Neuronal stem cell (in vitro differentiated cells): ENCODE data around the gene CACNA1C.

Experiments
- DNase-seq: peaks from one replicate; pipeline ENCODE4 v3.0.0-alpha.2; 2013; ENCODE audit warnings: low spot score
- H2AFZ ChIP-seq: one replicate; pipeline ENCODE4 v1.6.1; 2013; ENCODE audit warnings: mild to moderate bottlenecking, low read length, inconsistent platforms
- H2AK5ac ChIP-seq: 2 replicates; pipeline ENCODE4 v1.6.1; 2013; ENCODE audit warnings: low read depth, mild to moderate bottlenecking, inconsistent platforms, low read length, moderate library complexity, mixed read lengths
- H2BK120ac ChIP-seq: 2 replicates; pipeline ENCODE4 v1.6.1; 2013; ENCODE audit warnings: low read depth, mild to moderate bottlenecking, inconsistent platforms, low read length, moderate library complexity, mixed read lengths
- H2BK12ac ChIP-seq: one replicate; pipeline ENCODE4 v1.6.1; 2013; ENCODE audit warnings: low read length, inconsistent platforms
- H2BK15ac ChIP-seq: 2 replicates; pipeline ENCODE4 v1.6.1; 2013; ENCODE audit warnings: mild to moderate bottlenecking, low read length, inconsistent platforms, mixed read lengths
- H2BK5ac ChIP-seq: one replicate; pipeline ENCODE4 v1.6.1; 2013; ENCODE audit warnings: inconsistent platforms, mild to moderate bottlenecking, low read length, moderate library complexity
- H3K14ac ChIP-seq: one replicate; pipeline ENCODE4 v1.6.1; 2013; ENCODE audit warnings: low read length, inconsistent platforms
- H3K18ac ChIP-seq: 2 replicates; pipeline ENCODE4 v1.6.1; 2013; ENCODE audit warnings: low read length, inconsistent platforms
- H3K23ac ChIP-seq: 2 replicates; pipeline ENCODE4 v1.6.1; 2013; ENCODE audit warnings: low read depth, mild to moderate bottlenecking, mixed read lengths, low read length, inconsistent platforms; ENCODE audit not compliant: poor library complexity
- H3K27ac ChIP-seq: replicated peaks from 3 replicates; pipeline ENCODE4 v1.5.1; 2013; ENCODE audit warnings: low read length, inconsistent platforms
- H3K27me3 ChIP-seq, 3 experiments: 2 replicates each; pipeline ENCODE4 v1.6.1; 2013; ENCODE audit warnings: low read length in 3 of 3, mild to moderate bottlenecking in 2 of 3, inconsistent platforms in 1 of 3, low read depth in 1 of 3, mixed read lengths in 1 of 3, moderate library complexity in 1 of 3; ENCODE audit not compliant: control insufficient read depth in 3 of 3, insufficient read depth in 3 of 3
- H3K36me3 ChIP-seq, 2 donors: replicated peaks in 1 of 2; 2 replicates each; pipeline ENCODE4 v1.6.1; 2013; ENCODE audit warnings: low read length in 2 of 2; ENCODE audit not compliant: control insufficient read depth in 2 of 2, insufficient read depth in 2 of 2
- H3K4ac ChIP-seq: 2 replicates; pipeline ENCODE4 v1.6.1; 2013; ENCODE audit warnings: inconsistent platforms, mild to moderate bottlenecking, low read length, moderate library complexity
- H3K4me1 ChIP-seq, 2 donors: 1 replicate in 1 of 2; 2 replicates in 1 of 2; pipeline ENCODE4 v1.6.1; 2013; ENCODE audit warnings: low read length in 2 of 2, low read depth in 1 of 2; ENCODE audit not compliant: control insufficient read depth in 2 of 2, insufficient read depth in 1 of 2
- H3K4me2 ChIP-seq: one replicate; pipeline ENCODE4 v1.6.1; 2013; ENCODE audit warnings: mild to moderate bottlenecking, low read length, inconsistent platforms; ENCODE audit not compliant: insufficient read depth, poor library complexity, severe bottlenecking
- H3K4me3 ChIP-seq, 2 donors: 2 replicates each; pipeline ENCODE4 v1.5.1; 2013; ENCODE audit warnings: low read length in 2 of 2, mild to moderate bottlenecking in 2 of 2, inconsistent platforms in 1 of 2, moderate library complexity in 1 of 2
- H3K79me1 ChIP-seq: one replicate; pipeline ENCODE4 v1.6.1; 2013; ENCODE audit warnings: low read depth, mild to moderate bottlenecking, inconsistent platforms, low read length, moderate library complexity
- H3K9ac ChIP-seq: one replicate; pipeline ENCODE4 v1.6.1; 2013; ENCODE audit warnings: mild to moderate bottlenecking, low read depth, low read length, inconsistent platforms; ENCODE audit not compliant: poor library complexity
- H3K9me3 ChIP-seq, 2 donors: replicated peaks in 1 of 2; 2 replicates each; pipeline versions ENCODE3 to v1.6.1; 2013; ENCODE audit warnings: low read length in 2 of 2, mild to moderate bottlenecking in 2 of 2, inconsistent platforms in 1 of 2, low read depth in 1 of 2, mixed read lengths in 1 of 2, moderate library complexity in 1 of 2; ENCODE audit not compliant: control insufficient read depth in 2 of 2, insufficient read depth in 1 of 2
- H4K8ac ChIP-seq: one replicate; pipeline ENCODE4 v1.6.1; 2013; ENCODE audit warnings: low read depth, mild to moderate bottlenecking, inconsistent platforms, low read length, moderate library complexity
- H4K91ac ChIP-seq: one replicate; pipeline ENCODE4 v1.6.1; 2013; ENCODE audit warnings: low read length, low read depth, mild to moderate bottlenecking, inconsistent platforms; ENCODE audit not compliant: poor library complexity
- WGBS, 2 donors: extraction: QIAGEN DNeasy Blood & Tissue Kit; methylation state at CpG; one replicate each; pipeline ENCODE4 v1.1.7; 2013; ENCODE audit warnings: missing lambda C conversion rate in 2 of 2, mixed read lengths in 1 of 2; ENCODE audit not compliant: insufficient read length in 2 of 2, insufficient replicate concordance in 1 of 2; ENCODE audit errors: extremely low coverage in 2 of 2; 5-methylcytosine and 5-hydroxymethylcytosine counted together

Gene CACNA1C

DNA sequence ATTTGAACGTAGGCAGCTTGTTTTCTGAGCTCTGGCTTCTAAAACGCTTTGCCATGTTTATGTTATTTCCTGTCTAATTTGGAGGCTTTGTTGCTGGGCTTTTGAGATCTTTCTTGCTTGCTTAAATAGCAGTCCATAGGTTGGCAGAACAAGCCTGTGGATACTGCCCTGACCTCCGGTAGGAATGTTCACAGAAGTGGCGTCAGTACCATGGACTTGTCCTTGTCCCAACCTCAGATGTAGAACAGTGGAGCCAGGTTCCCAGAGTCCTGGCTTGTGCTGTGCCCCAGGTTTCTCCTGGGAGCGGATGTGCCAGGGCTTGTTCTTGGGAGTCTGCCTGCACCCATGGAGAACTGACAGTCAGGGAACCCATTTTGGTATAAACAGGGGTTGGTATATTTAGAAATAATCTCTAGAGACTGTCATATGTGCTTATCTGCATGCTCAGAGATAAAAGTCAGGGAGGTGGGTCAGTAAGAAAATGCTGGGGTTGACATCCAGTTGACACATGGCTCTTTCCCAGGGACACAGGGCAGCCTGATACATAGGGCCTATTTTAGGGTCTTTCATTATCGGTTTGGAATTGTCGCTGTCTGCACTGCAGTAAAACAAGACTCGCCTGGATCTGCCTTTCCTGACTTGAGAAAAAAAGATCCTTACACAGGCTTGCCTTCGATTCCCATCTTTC, 22.9 kb downstream of the CACNA1C start:
- H3K4me2 ChIP-seq: no peak overlapping the region
- no peak overlapping the region for H2BK5ac ChIP-seq
- no peak overlapping the region for H3K27ac ChIP-seq
- no peak overlapping the region for H2BK12ac ChIP-seq
- no peak overlapping the region for H3K4me3 ChIP-seq
- H3K79me1 ChIP-seq: no peaks in the 10 kb centered on the region
- peak overlapping the region; percentile 29 for H3K4ac ChIP-seq
- no peaks in the 10 kb centered on the region for H3K36me3 ChIP-seq
- H3K23ac ChIP-seq: no peak overlapping the region
- H3K27me3 ChIP-seq: no peaks in the 10 kb centered on the region
- H3K9ac ChIP-seq: no peak overlapping the region
- H2BK15ac ChIP-seq: no peak overlapping the region
- no peaks in the 10 kb centered on the region for H3K4me1 ChIP-seq
- no CpG with 5 or more reads among the region's 9 CpGs for WGBS, 2 donors
- no peak overlapping the region for H2BK120ac ChIP-seq
- no peak for DNase-seq
- H2AFZ ChIP-seq: no peak overlapping the region
- no peak overlapping the region for H4K91ac ChIP-seq
- no peak overlapping the region for H3K14ac ChIP-seq
- H4K8ac ChIP-seq: no peak overlapping the region
- no peak overlapping the region for H3K18ac ChIP-seq
- peaks cover 0 to 2% of the 10 kb centered on the region in 2 donors for H3K9me3 ChIP-seq
- no peak overlapping the region for H2AK5ac ChIP-seq

DNA sequence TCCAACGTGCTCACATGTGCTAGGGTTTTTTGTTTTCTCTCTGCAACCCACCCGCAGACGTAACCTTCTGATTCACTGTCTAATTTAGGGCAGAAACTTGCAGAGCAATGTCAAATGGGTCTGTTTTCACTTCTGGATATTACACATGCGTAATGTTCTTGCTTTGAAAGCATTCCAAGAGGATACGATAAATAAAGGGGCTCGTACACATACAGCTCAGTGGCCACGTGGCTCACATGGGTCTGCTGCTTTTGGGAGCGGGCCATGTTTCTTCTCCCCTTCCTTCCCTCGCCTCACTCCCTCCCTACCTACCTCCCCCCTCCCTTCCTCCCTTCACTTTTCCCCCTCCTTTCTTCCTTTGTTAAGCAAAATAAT, 23.4 kb downstream of the CACNA1C start:
- Histone ChIP-seq H2BK120ac (no peak overlapping the region), H2AK5ac (no peak overlapping the region), H2BK12ac (no peak overlapping the region), H3K14ac (no peak overlapping the region), H3K79me1 (no peaks in the 10 kb centered on the region), H4K8ac (no peak overlapping the region), H3K23ac (no peak overlapping the region), H3K4me2 (no peak overlapping the region), H3K9me3 (peaks cover 0 to 2% of the 10 kb centered on the region in 2 donors), H3K36me3 (no peaks in the 10 kb centered on the region), H2AFZ (no peak overlapping the region), H3K27me3 (no peaks in the 10 kb centered on the region), H2BK15ac (no peak overlapping the region), H3K9ac (no peak overlapping the region), H4K91ac (no peak overlapping the region), H3K4ac (no peak overlapping the region), H3K4me1 (no peaks in the 10 kb centered on the region), H2BK5ac (no peak overlapping the region), H3K18ac (no peak overlapping the region), H3K4me3 (no peak overlapping the region), H3K27ac (no peak overlapping the region)
- 100% methylated on average over 1 of the region's 9 CpGs; no CpG with 5 or more reads in 1 of the 2 donors for WGBS, 2 donors
- DNase-seq: no peak

DNA sequence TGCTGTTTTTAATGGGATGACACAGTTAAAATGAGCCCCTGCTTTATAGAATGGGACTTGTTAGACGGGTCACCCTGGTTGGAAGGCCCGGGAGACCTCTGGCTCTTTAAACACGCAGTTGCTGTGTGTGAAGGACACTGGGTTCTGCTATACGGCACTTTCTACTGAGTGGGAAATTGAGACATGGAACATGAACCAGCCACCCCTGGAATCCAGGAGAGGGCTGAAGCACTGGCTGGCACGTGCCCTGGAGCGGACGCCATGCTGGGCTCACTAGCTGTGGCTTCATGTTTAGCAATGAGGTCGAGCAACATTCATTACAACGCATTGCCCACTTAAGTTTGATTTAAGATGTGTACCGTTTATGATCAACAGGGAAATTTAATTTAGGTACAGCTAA, 23.9 kb downstream of the CACNA1C start:
- no peak overlapping the region for H2AFZ ChIP-seq
- no peak overlapping the region for H2AK5ac ChIP-seq
- H2BK15ac ChIP-seq: no peak overlapping the region
- H3K9ac ChIP-seq: no peak overlapping the region
- no peak overlapping the region for H3K4me3 ChIP-seq
- H2BK5ac ChIP-seq: no peak overlapping the region
- no peaks in the 10 kb centered on the region for H3K79me1 ChIP-seq
- H3K4me1 ChIP-seq: no peaks in the 10 kb centered on the region
- no peak overlapping the region for H3K27ac ChIP-seq
- H3K18ac ChIP-seq: no peak overlapping the region
- H2BK12ac ChIP-seq: no peak overlapping the region
- no peak overlapping the region for H4K8ac ChIP-seq
- no peak for DNase-seq
- H3K14ac ChIP-seq: no peak overlapping the region
- peaks cover 0 to 2% of the 10 kb centered on the region in 2 donors for H3K9me3 ChIP-seq
- no peaks in the 10 kb centered on the region for H3K36me3 ChIP-seq
- WGBS, 2 donors: no CpG with 5 or more reads among the region's 10 CpGs
- H3K27me3 ChIP-seq: no peaks in the 10 kb centered on the region
- no peak overlapping the region for H3K4me2 ChIP-seq
- no peak overlapping the region for H3K23ac ChIP-seq
- no peak overlapping the region for H2BK120ac ChIP-seq
- no peak overlapping the region for H3K4ac ChIP-seq
- no peak overlapping the region for H4K91ac ChIP-seq

DNA sequence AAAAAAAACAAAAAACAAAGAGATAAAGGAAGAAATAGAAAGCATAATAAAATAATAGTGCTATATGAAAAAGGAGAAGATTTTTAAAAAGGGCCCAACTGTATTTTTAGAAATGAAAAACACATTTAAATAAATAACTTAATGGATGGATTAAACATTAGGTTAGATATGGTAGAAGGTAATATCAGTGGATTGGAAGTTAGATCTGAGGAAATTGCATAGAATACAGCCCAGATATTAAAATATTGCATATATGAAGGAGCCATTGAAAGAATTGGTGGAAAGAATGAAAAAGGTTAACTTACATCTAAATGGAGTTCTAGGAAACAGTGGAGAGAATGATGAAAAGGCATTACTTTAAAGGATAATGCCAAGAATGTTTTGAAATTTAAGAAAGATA, 27.8 kb downstream of the CACNA1C start:
- Histone ChIP-seq H3K9ac (no peak overlapping the region), H3K4me1 (no peaks in the 10 kb centered on the region), H3K4ac (no peak overlapping the region), H2BK15ac (no peak overlapping the region), H3K18ac (no peak overlapping the region), H2BK12ac (no peak overlapping the region), H2BK5ac (no peak overlapping the region), H3K4me2 (no peak overlapping the region), H3K36me3 (no peaks in the 10 kb centered on the region), H3K27me3 (peaks cover 0 to 3% (median 0%) of the 10 kb centered on the region in 3 experiments), H3K79me1 (no peaks in the 10 kb centered on the region), H3K27ac (no peak overlapping the region), H3K14ac (no peak overlapping the region), H4K8ac (no peak overlapping the region), H3K4me3 (no peak overlapping the region), H4K91ac (no peak overlapping the region), H3K23ac (no peak overlapping the region), H2AK5ac (no peak overlapping the region), H2BK120ac (no peak overlapping the region), H3K9me3 (no peaks in the 10 kb centered on the region), H2AFZ (no peak overlapping the region)
- DNase-seq: no peak
